Tibial nerve (tissue), 4 donors: ENCODE measurements around the gene SRPK2.

Source experiments
- EP300 ChIP-seq, 2 donors: sonication (generic); formaldehyde crosslinking; IDR thresholded peaks; one replicate each; pipeline ENCODE4 v1.6.1; 2017; ENCODE audit warnings: antibody characterized with exemption in 2 of 2, mild to moderate bottlenecking in 1 of 2
- POLR2A ChIP-seq, 2 donors: fragments of 450-650 bp; IDR thresholded peaks; one replicate each; pipeline ENCODE4 v1.6.1; 2017; ENCODE audit warnings: antibody characterized with exemption in 2 of 2, mild to moderate bottlenecking in 2 of 2, moderate library complexity in 2 of 2
- TF ChIP-seq, protein P1 (sequence below), 5 experiments: fragments of 200-600 bp in 3 of 5; fragments of 450-650 bp in 2 of 5; sonication (generic) in 3 of 5; IDR thresholded peaks; one replicate each; pipeline ENCODE4 v1.5.1; 2016 to 2019; ENCODE audit warnings: antibody characterized with exemption in 5 of 5, mild to moderate bottlenecking in 3 of 5, moderate library complexity in 2 of 5

- TF ChIP-seq, protein P1, sequence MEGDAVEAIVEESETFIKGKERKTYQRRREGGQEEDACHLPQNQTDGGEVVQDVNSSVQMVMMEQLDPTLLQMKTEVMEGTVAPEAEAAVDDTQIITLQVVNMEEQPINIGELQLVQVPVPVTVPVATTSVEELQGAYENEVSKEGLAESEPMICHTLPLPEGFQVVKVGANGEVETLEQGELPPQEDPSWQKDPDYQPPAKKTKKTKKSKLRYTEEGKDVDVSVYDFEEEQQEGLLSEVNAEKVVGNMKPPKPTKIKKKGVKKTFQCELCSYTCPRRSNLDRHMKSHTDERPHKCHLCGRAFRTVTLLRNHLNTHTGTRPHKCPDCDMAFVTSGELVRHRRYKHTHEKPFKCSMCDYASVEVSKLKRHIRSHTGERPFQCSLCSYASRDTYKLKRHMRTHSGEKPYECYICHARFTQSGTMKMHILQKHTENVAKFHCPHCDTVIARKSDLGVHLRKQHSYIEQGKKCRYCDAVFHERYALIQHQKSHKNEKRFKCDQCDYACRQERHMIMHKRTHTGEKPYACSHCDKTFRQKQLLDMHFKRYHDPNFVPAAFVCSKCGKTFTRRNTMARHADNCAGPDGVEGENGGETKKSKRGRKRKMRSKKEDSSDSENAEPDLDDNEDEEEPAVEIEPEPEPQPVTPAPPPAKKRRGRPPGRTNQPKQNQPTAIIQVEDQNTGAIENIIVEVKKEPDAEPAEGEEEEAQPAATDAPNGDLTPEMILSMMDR (IDR thresholded peaks at IDR 0.05): no peak
- TF ChIP-seq POLR2A (IDR thresholded peaks at IDR 0.05) (no peak), EP300 (IDR thresholded peaks at IDR 0.05) (peak in 1 of 2 donors; percentile 10)
Measured at GRCh38 chr7:105196473-105196872, 192.2 kb downstream of the SRPK2 start.
